H1 (cell line): ENCODE measurements around the gene HBS1L. TPM values are rescaled to one million over a fixed set of nuclear protein-coding genes. Genes with fewer than 3 reads are reported as not detected.

Source experiments
- BACH1 ChIP-seq: IDR thresholded peaks from 2 replicates; pipeline ENCODE4 v1.6.1; 2012; ENCODE audit warnings: low read length, improper control_type of control experiment
- BCL11A ChIP-seq, 2 experiments: IDR thresholded peaks; one replicate each; pipeline ENCODE4 v1.6.1; 2011; ENCODE audit warnings: low read depth in 2 of 2, low read length in 2 of 2, mild to moderate bottlenecking in 2 of 2
- CBX8 ChIP-seq: fragments of 300-800, 300-1000 bp; sonication (generic); IDR thresholded peaks from 2 replicates; pipeline ENCODE4 v1.7.1; 2016; ENCODE audit warnings: low read depth, low read length, borderline replicate concordance
- JUND ChIP-seq: IDR thresholded peaks from 2 replicates; pipeline ENCODE4 v1.6.1; 2011; ENCODE audit warnings: mild to moderate bottlenecking, improper control_type of control experiment, low read length
- PHF8 ChIP-seq: fragments of 200-600 bp; sonication (generic); conservative IDR thresholded peaks from 2 replicates; pipeline ENCODE4 v1.7.1; 2012; ENCODE audit warnings: low read depth, mild to moderate bottlenecking, inconsistent platforms, low read length, moderate library complexity
- POLR2AphosphoS5 ChIP-seq: IDR thresholded peaks from 2 replicates; pipeline ENCODE4 v1.6.1; 2011; ENCODE audit warnings: low read depth, low read length
- polyA plus RNA-seq, 7 experiments: library from polyadenylated mRNA; depleted of rRNA in 3 of 7; stranded (reverse) in 5 of 7; unstranded in 2 of 7; fragments of >200 nt in 5 of 7; fragments of 200-250 nt in 2 of 7; gene quantifications; 1 replicate in 5 of 7; 2 replicates in 1 of 7; 4 replicates in 1 of 7; pipeline versions ENCODE4 v1.2.1 to v1.2.3, GENCODE V29; 2011 to 2013; ENCODE audit warnings: missing spikeins in 2 of 7, mixed read lengths in 2 of 7
- total RNA-seq: library from RNA; stranded (reverse); fragmentation: NEBNext Ultra II Directional; extraction: Animal tissue kit (Norgen Biotek cat#: 25700); gene quantifications from 2 replicates; pipeline ENCODE4 v1.2.1, GENCODE V29; 2021
- TF ChIP-seq, protein P1 (sequence below): fragments of 300-600 bp; sonication (generic); IDR thresholded peaks from 2 replicates; pipeline ENCODE4 v1.7.1; 2012; ENCODE audit warnings: low read length, moderate library complexity, mild to moderate bottlenecking, inconsistent platforms; ENCODE audit not compliant: insufficient replicate concordance

The HBS1L gene
- total and polyA plus RNA-seq, 2 of the 8 experiments (the other 6 are each of a cell fraction or from before 2014, with no cell fraction given) = 28.1 to 97.1 TPM

GRCh38 chr6:134956676-134957075 is 97.9 kb downstream of the HBS1L start (continued):
- TF ChIP-seq, protein P1, sequence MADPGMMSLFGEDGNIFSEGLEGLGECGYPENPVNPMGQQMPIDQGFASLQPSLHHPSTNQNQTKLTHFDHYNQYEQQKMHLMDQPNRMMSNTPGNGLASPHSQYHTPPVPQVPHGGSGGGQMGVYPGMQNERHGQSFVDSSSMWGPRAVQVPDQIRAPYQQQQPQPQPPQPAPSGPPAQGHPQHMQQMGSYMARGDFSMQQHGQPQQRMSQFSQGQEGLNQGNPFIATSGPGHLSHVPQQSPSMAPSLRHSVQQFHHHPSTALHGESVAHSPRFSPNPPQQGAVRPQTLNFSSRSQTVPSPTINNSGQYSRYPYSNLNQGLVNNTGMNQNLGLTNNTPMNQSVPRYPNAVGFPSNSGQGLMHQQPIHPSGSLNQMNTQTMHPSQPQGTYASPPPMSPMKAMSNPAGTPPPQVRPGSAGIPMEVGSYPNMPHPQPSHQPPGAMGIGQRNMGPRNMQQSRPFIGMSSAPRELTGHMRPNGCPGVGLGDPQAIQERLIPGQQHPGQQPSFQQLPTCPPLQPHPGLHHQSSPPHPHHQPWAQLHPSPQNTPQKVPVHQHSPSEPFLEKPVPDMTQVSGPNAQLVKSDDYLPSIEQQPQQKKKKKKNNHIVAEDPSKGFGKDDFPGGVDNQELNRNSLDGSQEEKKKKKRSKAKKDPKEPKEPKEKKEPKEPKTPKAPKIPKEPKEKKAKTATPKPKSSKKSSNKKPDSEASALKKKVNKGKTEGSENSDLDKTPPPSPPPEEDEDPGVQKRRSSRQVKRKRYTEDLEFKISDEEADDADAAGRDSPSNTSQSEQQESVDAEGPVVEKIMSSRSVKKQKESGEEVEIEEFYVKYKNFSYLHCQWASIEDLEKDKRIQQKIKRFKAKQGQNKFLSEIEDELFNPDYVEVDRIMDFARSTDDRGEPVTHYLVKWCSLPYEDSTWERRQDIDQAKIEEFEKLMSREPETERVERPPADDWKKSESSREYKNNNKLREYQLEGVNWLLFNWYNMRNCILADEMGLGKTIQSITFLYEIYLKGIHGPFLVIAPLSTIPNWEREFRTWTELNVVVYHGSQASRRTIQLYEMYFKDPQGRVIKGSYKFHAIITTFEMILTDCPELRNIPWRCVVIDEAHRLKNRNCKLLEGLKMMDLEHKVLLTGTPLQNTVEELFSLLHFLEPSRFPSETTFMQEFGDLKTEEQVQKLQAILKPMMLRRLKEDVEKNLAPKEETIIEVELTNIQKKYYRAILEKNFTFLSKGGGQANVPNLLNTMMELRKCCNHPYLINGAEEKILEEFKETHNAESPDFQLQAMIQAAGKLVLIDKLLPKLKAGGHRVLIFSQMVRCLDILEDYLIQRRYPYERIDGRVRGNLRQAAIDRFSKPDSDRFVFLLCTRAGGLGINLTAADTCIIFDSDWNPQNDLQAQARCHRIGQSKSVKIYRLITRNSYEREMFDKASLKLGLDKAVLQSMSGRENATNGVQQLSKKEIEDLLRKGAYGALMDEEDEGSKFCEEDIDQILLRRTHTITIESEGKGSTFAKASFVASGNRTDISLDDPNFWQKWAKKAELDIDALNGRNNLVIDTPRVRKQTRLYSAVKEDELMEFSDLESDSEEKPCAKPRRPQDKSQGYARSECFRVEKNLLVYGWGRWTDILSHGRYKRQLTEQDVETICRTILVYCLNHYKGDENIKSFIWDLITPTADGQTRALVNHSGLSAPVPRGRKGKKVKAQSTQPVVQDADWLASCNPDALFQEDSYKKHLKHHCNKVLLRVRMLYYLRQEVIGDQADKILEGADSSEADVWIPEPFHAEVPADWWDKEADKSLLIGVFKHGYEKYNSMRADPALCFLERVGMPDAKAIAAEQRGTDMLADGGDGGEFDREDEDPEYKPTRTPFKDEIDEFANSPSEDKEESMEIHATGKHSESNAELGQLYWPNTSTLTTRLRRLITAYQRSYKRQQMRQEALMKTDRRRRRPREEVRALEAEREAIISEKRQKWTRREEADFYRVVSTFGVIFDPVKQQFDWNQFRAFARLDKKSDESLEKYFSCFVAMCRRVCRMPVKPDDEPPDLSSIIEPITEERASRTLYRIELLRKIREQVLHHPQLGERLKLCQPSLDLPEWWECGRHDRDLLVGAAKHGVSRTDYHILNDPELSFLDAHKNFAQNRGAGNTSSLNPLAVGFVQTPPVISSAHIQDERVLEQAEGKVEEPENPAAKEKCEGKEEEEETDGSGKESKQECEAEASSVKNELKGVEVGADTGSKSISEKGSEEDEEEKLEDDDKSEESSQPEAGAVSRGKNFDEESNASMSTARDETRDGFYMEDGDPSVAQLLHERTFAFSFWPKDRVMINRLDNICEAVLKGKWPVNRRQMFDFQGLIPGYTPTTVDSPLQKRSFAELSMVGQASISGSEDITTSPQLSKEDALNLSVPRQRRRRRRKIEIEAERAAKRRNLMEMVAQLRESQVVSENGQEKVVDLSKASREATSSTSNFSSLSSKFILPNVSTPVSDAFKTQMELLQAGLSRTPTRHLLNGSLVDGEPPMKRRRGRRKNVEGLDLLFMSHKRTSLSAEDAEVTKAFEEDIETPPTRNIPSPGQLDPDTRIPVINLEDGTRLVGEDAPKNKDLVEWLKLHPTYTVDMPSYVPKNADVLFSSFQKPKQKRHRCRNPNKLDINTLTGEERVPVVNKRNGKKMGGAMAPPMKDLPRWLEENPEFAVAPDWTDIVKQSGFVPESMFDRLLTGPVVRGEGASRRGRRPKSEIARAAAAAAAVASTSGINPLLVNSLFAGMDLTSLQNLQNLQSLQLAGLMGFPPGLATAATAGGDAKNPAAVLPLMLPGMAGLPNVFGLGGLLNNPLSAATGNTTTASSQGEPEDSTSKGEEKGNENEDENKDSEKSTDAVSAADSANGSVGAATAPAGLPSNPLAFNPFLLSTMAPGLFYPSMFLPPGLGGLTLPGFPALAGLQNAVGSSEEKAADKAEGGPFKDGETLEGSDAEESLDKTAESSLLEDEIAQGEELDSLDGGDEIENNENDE = no peak
- TF ChIP-seq JUND (no peak), POLR2AphosphoS5 (no peak), BCL11A (IDR thresholded peaks at IDR 0.05; ENCODE audit: low read depth in 2 of 2, low read length in 2 of 2) (no peak), CBX8 (no peak), PHF8 (no peak), BACH1 (no peak)
